HG02973 (cell line): ENCODE results near the gene CYP46A1.

Experiments used
- ATAC-seq: cut with Tn5 transposase; IDR thresholded peaks from one replicate; pipeline ENCODE4 v1.9.1; 2021; ENCODE audit warnings: moderate library complexity; ENCODE audit not compliant: unreplicated experiment

Gene CYP46A1

DNA sequence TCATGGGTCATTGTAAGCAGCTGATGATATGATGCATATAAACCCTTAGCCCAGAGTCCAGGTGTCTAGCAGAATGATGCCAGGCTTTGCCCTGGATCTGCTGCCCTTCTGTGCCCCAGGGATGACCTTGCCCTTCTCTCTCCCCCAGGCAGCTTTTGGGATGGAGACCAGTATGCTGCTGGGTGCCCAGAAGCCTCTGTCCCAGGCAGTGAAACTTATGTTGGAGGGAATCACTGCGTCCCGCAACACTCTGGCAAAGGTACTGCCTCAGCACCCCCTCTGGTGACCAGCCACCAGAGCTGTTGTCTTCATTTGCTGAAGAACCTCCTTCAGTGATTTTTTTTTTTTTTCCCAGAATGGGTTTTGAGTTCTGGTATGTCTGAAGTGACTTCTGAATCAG is 23.3 kb downstream of the CYP46A1 start:
- no peak for ATAC-seq

DNA sequence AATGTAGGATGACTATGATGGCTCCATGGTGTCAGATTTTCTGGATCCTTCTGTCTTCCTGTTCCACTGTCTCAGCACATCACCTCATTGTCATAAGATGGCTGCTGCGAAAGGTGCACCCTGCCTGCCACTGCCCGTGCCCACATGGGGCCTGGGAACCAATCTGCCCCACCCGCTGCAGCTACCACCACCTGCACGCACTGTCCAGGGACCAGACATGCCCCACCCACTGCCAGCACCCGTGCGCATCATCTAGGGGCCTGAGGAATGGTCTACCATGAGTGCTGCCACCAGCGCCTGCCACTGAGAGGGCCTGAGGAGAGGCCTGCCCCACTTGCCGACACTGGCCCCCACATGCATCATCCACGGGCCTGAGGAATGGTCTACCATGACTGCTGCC is 23.8 kb downstream of the CYP46A1 start:
- ATAC-seq = no peak

DNA sequence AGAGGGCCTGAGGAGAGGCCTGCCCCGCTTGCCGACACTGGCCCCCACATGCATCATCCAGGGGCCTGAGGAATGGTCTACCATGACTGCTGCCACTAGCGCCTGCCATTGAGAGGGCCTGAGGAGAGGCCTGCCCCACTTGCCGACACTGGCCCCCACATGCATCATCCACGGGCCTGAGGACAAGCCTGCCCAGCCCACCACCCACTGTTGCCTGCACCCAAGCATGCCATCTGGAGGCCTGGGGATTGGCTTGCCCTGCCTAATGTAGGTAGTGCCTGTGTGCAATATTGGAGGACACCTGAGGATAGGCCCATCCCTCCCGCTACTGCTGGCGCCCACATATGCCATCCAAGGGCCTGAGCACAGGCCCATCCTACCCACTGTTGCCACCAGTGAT is 24.4 kb downstream of the CYP46A1 start:
- no peak for ATAC-seq

DNA sequence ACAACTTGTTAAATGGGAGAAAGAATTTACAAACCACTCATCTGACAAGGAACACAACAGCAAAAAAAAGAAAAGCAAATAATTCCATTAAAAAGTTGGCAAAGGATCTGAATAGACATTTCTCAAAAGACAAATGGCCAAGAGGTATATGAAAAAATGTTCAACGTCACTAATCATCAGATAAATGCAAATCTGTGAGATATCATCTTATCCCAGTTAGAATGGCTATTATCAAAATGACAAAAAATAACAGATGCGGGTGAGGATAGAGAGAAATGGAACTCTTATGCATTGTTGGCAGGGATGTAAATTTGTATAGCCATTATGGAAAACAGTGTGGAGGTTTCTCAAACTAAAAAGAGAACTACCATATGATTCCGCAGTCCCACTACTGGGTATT is 29.9 kb downstream of the CYP46A1 start:
- ATAC-seq = no peak

DNA sequence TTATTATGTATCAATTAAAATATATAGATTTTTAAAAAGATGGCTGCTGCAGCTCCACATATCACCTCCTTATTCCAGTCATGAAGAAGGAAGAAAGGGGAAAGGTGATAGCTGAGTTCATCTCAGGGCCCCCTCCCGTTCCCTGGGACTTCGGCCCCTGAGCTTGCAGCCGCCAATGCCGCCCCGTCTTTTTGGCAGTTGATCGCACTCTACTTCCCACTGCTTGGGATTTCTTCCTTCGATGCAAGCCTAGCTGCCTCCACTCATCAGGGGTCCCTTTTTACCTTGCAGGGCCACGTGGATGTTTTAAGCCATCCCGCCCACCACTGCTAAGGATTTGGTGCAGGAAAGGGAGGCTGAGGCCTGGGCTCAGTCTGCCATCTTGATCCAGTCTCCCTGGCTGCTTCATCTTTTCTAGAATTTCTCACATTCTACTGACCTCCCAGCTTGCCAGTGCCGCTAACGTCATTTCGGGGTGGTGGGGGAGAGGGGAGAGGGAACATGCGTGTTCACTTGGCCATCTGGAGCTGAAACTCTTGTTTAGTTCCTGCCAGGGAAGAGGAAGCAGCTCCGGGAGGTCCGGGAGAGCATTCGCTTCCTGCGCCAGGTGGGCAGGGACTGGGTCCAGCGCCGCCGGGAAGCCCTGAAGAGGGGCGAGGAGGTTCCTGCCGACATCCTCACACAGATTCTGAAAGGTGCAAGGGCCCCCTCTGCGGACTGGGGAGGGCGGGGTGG is 31.3 kb downstream of the CYP46A1 start:
- ATAC-seq = no peak

DNA sequence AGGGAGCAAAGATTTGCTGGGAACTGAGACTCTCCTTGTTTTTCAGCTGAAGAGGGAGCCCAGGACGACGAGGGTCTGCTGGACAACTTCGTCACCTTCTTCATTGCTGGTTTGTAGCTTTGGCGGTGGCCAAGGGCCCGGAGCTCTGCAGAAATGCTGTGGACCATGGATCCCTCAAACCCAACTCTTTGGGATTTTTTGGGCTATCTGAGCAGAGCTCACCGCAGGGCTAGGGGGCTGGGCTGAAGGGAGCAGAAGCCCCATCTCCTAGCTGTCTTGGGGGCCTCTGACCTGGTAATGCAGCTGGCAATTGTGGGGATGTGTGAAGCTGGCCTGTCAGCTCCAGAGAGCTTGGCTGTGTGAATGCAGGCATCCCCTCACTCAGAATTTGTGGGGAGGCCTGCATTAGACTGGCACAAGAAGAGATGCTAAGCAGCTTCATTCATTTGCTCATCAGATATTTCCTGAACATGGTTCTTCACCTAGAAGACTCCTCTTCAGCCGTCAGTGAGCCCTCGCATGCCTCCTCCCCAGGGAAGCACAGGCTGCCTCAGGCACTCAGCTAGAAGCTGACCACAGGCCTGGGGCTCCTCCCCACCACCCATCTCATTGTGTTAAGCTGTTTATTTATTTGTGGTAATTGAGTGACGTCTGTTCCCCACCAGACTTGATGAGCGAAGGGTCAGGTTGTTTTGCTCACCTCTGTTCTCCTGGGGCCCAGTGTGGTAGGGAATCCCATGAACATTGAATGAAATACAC is 32.2 kb downstream of the CYP46A1 start:
- no peak for ATAC-seq

DNA sequence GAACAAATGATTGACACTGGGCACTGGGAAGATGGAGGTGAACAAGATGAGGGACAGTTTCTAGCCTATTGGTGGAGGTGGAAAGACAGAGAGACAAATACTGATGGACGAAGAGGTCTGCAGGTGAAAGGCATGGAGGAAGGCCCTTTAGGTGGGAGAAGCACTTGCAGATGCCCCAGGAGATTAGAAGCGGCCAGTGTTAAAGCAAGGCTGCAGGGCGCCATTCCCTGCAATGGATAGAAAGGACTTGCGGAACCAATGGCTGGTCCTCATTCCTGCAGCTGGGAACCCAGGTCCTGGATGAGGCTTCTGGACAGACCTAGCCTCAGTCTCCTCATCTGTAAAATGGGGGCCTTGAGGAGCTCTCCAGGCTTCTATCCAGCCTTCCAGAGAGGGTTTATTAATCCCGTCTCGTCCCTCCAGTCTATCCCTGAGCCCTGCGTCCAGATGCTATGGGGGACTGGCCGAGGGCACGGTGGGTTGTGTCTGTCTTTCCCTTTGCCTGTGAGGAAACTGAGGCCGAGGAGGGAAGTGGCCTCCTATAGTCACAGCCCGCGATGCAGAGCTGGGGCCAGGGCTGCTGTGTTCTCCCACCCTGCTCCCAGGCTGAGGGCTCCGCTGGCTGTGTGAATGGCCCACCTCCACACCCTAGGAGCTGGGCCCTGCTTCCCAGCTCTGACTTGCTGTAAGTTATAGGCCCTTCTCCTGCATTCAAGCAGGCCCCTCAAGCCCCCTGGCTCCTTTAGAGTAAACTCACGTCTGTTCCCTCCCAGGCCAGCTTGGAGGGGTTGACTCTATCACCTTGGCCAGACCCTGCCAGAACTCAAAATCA is 33.0 kb downstream of the CYP46A1 start:
- ATAC-seq = no peak

DNA sequence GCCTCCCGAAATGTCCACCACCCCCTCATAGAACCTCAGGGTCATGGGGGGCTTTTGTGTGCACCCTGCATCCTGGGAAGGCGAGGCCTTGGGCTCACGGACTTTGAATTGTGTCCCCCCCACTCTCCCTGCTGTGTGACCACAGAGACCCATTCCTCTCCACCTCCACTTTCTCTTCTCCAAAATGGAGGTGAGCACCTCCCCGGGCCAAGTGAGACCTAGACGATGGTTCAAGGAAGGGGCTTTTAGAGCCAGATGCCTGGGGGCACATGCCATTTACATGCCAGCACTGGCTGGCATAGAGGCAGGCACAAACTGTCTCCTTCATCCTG is 33.5 kb downstream of the CYP46A1 start:
- ATAC-seq = no peak

DNA sequence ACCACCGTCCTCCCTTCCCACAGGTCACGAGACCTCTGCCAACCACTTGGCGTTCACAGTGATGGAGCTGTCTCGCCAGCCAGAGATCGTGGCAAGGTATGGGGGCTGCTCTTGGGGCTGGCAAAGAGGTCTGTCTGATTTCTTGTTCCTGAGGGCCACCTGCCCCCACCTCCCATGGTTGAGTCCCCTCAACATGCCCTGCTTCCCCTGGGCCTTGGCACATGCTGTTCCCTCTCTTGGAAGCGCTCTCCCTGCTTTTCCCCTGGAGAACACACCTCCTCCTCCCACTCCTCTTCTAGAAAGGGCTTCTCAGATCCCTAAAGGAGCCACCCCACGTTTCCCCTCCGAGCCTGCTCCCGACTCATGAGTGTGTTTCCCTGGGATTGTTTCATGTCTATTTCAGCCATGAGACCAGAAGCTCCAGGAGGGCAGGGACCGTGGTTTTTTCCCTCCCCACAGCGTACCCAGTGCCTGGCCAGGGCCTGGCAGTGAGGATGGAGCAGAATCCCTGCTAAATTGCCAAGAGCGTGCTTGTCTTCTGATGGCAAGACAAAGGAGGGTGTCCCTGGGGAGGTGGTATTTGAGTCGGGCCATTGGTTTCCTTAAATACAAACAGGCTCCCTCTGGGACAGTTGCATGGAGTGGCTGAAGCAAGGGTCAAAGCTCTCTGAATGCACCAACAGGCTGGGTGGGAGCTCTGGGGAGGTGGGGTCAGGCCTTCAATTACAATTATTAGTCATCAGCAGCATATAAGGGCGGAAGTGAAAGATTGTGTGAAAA is 34.1 kb downstream of the CYP46A1 start:
- peak; percentile 90 for ATAC-seq

DNA sequence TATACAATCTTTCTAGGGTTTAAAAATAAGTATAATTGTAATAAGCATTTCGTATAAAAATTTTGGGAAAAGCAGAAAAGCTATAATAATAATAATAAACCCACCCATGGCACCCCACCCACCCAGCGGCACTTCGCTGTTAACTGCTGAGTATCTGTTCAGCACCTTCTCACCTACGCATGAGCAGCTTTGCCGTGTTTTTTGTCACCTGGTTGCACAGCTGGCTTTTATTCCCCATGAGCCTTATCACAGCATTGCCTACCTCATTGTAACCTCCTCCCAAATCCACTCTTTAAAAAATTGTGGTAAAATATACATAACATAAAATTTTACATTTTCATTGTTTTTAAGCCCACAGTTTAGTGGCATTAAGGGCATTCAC is 34.7 kb downstream of the CYP46A1 start:
- peak; percentile 53 for ATAC-seq

DNA sequence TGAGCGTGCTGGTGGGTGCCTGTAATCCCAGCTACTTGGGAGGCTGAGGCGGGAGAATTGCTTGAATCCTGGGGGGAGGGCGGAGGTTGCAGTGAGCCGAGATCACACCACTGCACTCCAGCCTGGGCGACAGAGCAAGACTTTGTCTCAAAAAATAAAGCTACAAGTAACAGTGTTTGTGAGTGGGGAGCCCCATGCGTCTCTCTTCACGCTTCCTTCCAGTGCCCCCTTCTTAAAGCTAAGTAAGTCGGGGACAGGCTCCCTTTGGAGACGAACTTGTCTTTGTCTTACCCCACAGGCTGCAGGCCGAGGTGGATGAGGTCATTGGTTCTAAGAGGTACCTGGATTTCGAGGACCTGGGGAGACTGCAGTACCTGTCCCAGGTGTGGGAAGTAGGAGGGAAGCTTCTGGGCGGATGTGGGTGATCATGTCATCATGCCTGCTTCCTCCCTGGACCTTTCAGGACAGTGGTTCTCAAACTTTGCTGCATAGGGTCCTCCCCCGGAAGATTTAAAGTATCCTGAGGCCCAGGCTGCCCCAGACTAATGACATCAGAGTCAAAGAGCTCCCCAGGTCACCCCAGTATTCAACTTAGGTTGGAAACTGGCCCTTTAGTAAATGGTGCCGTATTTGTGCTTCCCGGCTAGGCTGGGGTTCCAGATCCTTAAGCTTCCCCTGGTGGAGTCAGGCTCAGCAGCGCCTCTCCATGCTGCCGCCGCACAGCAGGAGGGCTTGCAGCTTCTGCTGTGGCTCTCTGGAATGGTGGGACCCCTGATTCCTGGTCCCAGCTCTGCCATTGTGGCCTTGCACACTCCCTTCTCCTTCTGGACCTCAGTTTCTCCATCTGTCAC is 37.1 kb downstream of the CYP46A1 start:
- no peak for ATAC-seq

DNA sequence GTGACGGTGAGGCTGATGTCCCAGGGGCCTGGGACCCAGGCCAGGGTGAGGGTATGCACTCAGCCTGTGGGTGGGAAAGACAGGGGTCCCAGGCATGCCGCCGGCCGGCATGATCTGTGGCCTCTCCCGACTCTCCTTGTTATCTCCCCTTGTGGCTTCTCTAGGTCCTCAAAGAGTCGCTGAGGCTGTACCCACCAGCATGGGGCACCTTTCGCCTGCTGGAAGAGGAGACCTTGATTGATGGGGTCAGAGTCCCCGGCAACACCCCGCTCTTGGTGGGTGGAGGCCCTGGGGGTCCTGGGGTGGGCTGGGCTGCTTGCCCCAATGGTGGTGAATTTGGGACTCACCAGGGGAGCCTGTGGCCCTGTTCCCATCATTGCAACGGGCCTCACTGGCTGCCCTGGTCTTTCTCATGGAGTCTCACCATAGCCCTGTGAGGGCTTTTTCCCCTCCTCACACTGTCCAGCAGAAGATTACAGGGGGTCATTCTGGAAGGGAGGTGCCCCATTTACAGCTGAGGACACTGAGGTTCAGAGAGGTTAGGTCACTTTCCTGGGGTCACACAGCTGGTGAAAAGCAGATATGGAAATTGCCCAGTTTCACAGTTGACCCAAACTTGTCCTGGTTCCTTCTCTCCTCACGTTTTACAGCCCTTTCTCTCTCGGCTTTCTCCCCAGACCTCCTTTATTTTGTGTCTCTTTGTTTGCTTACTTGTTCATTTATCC is 37.9 kb downstream of the CYP46A1 start:
- ATAC-seq = no peak

DNA sequence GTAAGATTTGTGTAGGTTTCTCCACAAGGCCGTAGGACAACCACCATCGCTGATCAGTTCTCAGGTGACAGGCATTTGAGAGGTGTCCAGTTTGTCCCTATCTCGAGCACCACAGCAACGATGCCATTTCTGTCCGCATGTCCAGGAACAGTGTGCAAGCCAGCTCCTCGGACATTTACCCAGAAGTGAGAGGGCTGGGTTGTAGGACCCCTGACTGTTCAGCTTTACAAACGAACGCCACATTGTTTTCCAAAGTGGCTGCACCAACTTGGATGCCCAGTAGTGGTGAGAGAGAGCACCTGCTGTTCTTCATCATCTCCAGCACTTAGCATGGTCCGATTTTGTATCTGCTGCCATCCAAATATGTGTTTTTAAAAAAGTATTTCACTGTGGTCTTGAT is 38.6 kb downstream of the CYP46A1 start:
- no peak for ATAC-seq

DNA sequence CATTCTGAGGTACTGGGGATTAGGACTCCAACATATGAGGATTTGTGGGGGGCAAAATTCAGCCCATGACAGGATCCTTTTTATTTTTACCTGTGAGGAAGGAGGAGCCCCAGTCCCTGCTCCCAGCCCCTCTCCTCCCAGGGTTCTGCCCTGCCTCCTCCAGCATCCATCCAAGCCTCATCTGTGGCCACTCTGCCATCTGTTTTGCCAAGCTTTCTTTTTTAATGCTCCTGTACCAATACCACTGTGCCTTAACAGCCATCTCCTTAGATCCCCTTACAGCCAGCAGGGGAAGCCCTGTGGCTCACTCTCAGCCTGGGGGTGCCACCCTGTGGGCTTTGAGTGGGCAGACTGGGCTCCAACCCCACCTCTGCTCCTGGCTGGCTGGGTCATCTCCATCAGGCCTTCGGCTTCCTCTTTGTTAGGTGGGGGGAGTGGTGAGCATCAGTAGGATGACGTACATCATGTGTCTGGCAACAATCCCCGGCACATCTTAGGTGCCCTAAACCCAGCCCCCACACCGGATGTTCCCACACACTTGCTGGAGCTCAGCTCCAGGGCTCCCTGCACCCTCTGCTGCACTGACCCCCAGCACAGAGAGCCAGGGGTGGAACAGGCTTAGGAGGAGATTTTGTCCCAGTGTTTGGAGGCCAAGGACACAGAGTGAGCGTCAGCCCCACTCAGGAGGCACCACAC is 40.2 kb downstream of the CYP46A1 start:
- no peak for ATAC-seq

DNA sequence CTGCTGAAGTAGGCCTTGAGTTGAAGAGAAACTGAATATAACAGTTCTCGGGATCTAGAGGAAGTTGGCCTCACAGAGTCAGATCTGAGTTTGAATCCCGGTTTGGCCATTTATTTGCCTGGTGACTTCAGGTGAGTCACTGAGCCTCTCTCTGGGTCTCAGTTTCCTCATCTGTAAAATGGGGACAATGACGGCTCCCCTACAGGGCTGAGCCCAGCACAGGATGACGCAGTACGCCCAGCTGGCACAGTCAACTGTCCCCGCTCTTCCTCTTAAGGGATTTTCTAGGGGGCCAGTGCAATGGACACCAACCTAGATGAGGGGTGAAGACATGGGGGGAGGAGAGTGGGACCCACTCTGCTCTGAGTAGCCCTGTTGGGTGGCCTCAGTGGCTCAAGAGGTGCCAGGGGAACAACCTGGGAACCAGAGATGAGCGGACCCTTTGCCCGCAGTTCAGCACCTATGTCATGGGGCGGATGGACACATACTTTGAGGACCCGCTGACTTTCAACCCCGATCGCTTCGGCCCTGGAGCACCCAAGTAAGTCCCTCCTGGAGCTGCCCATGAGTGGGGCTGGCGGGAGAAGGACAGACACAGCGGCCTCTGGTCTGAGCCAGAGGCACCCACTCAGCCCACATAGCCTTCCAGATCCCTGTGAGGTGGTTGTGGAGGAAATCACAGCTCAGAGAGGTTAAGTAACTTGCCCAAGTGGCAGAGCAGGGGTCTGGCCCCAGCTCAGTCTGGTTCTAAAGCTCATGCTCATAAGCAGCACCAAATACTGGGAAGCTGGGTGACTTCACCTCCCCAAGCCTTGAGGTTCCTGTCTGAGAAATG is 41.1 kb downstream of the CYP46A1 start:
- ATAC-seq = no peak

DNA sequence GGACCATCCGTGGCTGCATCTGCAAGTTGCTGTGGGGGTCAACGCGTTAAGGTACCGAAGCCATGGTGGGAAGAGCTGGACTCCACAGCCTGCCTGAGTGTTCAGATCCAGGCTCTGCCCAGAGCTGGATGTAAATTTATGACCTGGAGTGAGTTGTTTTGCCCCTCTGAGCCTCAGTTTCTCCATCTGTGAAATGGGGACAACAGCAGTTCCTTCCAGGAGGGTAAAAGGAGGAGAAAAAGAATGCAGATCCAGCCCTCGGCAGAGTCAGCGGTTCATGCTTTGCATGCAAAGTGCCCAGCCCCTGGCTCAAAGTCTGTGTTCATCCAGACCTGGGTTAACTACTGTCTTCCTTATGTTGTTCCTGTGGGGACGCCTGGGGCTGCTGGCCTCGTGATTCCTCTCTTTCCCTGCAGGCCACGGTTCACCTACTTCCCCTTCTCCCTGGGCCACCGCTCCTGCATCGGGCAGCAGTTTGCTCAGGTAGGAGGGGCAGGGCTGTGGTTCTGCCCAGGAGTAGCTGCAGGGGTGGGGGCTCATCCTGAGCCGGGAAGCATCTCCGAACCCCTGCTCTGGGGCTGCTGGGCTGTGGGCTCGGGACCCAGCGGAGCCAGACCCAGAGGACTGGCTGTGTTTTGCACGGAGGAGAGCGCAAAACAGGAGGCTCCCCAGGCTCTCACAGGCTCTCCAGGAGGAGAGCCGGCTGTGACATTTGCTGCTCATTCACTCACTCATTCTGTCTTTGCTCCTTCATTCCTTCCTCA is 41.9 kb downstream of the CYP46A1 start:
- ATAC-seq = no peak

DNA sequence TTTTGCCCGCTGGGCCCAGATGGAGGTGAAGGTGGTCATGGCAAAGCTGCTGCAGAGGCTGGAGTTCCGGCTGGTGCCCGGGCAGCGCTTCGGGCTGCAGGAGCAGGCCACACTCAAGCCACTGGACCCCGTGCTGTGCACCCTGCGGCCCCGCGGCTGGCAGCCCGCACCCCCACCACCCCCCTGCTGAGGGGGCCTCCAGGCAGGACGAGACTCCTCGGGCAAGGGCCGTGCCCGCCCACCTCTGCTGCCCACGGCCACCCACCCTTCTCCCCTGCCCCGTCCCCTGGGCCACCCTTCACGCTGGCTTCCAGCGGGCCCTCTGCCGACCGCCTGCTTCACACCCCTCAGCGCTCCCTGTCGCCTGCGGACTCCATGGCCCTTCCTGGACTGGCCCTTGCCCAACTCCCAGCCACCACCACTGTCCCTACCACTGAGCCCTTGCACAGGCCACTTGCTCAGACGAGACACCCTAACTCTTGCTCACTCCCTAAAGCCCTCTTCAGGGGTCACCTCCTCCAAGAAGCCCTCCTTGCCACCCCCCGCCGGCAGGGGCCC is 42.5 kb downstream of the CYP46A1 start:
- no peak for ATAC-seq
